GM19468 (cell line): Measurements from ENCODE around the gene OR6B2.
"Not testable (repeated sequence)": the region's sequence is repeated elsewhere in the genome, so short reads cannot be mapped to it uniquely, and the experiment has no call there.

Source experiments
- ATAC-seq: cut with Tn5 transposase; IDR thresholded peaks from one replicate; pipeline ENCODE4 v1.9.1; 2021; ENCODE audit warnings: mild to moderate bottlenecking, moderate library complexity, moderate number of reproducible peaks; ENCODE audit not compliant: unreplicated experiment; ENCODE audit errors: extremely low read depth

OR6B2 gene

GRCh38 chr2:240030379-240031094, at the start of gene OR6B2:
Gene OR6B2, minus strand, starts transcription at chr2:240030429. Its CDS starts 0 bp downstream, at chr2:240030429.
- ATAC-seq: no peak

- no peak for ATAC-seq
Measured at GRCh38 chr2:240078631-240079030, 48.4 kb upstream of the OR6B2 start.

GRCh38 chr2:240077442-240077841, 47.2 kb upstream of the OR6B2 start:
- ATAC-seq: no peak

GRCh38 chr2:240074545-240074944, 44.3 kb upstream of the OR6B2 start:
- no peak for ATAC-seq

GRCh38 chr2:240070907-240071306, 40.7 kb upstream of the OR6B2 start:
- no peak for ATAC-seq

- ATAC-seq: no peak
Measured at GRCh38 chr2:240069829-240070228, 39.6 kb upstream of the OR6B2 start.

- ATAC-seq: no peak
Measured at GRCh38 chr2:240068193-240068592, 38.0 kb upstream of the OR6B2 start.

- no peak for ATAC-seq
Measured at GRCh38 chr2:240066489-240066888, 36.3 kb upstream of the OR6B2 start.

GRCh38 chr2:240064898-240065297, 34.7 kb upstream of the OR6B2 start:
- ATAC-seq: no peak

- ATAC-seq: no peak
Measured at GRCh38 chr2:240060977-240061591, 30.9 kb upstream of the OR6B2 start.

GRCh38 chr2:240056678-240057077, 26.4 kb upstream of the OR6B2 start:
- ATAC-seq: no peak

GRCh38 chr2:240055177-240055917, 25.1 kb upstream of the OR6B2 start:
- ATAC-seq: no peak

- no peak for ATAC-seq
Measured at GRCh38 chr2:240053173-240054155, 23.2 kb upstream of the OR6B2 start, which contains the start of gene OR6B3. Gene OR6B3, minus strand, starts transcription at chr2:240053521.

GRCh38 chr2:240052524-240052923, 22.3 kb upstream of the OR6B2 start:
- no peak for ATAC-seq

- ATAC-seq: no peak
Measured at GRCh38 chr2:240051697-240052096, 21.5 kb upstream of the OR6B2 start.

GRCh38 chr2:240050278-240050677, 20.0 kb upstream of the OR6B2 start:
- ATAC-seq: no peak

GRCh38 chr2:240048237-240048636, 18.0 kb upstream of the OR6B2 start:
- no peak for ATAC-seq

GRCh38 chr2:240045098-240045497, 14.9 kb upstream of the OR6B2 start:
- ATAC-seq: no peak

GRCh38 chr2:240044096-240044495, 13.9 kb upstream of the OR6B2 start:
- not testable (repeated sequence) for ATAC-seq
